NK-92 treated with Interleukin-12 subunit alpha and Interleukin-12 subunit beta, amount 100 ng/mL, for 24 hours (cell line): Measurements from ENCODE around the gene TOR1AIP2.
"Not testable (repeated sequence)": the region's sequence is repeated elsewhere in the genome, so short reads cannot be mapped to it uniquely, and the experiment has no call there.

Experiments
- DNase-seq: peaks from one replicate; lab custom pipeline; 2025; lab: John Stamatoyannopoulos, UW

Gene TOR1AIP2

GRCh38 chr1:179875596-179876299, 1.9 kb downstream of the TOR1AIP2 start:
- no peak for DNase-seq

DNA sequence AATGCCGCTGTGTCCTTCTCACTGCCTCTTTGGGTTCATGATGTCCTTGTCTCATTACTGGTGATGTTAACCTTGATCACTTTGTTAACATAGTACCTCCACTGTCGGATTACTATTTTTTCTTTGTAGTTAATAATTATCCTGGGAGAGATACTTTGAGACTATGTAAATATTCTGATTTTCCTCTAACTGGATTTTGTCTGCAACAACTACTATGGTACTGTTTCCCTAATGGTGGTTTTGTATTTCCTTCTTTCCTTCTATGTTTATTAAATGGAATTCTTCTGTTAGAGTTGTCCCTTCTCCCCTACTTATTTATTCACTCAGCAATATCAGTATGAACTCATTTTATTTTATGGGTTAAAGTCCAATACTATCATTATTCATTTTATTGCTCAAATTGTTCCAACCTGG, 4.2 kb downstream of the TOR1AIP2 start:
- DNase-seq, result no peak

- no peak for DNase-seq
These were observed 5.0 kb downstream of the TOR1AIP2 start for GRCh38 chr1:179872558-179872957.

- no peak for DNase-seq
These were observed 5.7 kb downstream of the TOR1AIP2 start for GRCh38 chr1:179871940-179872339.

DNA sequence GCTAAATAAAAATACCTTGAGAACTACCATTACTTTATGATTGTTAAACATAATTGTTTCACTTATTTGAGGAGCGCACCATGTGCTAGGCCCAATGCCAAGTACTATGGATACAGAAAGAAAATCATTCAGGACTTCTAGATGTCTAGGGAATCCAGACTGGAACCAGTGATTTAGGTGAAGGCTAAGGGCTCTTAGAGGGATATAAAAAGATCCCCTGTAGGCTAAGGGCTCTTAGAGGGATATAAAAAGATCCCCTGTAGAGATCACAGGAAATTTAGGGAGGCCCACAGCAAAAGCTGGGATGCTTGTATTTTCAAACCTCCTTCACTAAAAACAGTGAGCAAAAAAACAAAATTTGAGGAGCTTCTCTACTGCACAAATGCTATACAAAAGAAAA, 6.7 kb downstream of the TOR1AIP2 start:
- no peak for DNase-seq

- no peak for DNase-seq
These were observed 9.9 kb downstream of the TOR1AIP2 start for GRCh38 chr1:179867493-179868330.

- no peak for DNase-seq
These were observed 11.0 kb downstream of the TOR1AIP2 start for GRCh38 chr1:179866616-179867015.

- DNase-seq, result no peak
These were observed 12.2 kb downstream of the TOR1AIP2 start for GRCh38 chr1:179865377-179865776.

GRCh38 chr1:179860652-179861051, 17.0 kb downstream of the TOR1AIP2 start:
- no peak for DNase-seq

DNA sequence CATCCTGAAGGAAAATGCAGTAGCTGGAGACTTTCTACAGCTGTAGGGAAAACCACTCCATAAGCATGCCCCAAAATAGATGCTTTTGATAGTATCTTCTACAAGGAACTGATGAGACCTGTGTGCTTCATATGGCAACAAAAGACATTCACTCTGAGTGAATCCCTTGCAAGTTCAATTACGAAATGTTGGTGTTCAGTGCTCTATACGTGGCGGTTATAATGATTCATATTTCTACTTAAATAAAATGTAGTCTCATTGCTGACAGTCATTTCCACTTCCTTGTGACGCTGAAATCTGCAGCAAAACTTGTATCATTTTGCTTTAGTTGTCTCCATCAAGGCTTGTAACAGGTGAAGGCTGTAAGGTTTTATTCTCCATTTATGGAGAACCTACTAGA, 20.6 kb downstream of the TOR1AIP2 start:
- no peak for DNase-seq

GRCh38 chr1:179856296-179856695, 21.3 kb downstream of the TOR1AIP2 start:
- no peak for DNase-seq

GRCh38 chr1:179855831-179856230, 21.8 kb downstream of the TOR1AIP2 start:
- not testable (repeated sequence) for DNase-seq

DNA sequence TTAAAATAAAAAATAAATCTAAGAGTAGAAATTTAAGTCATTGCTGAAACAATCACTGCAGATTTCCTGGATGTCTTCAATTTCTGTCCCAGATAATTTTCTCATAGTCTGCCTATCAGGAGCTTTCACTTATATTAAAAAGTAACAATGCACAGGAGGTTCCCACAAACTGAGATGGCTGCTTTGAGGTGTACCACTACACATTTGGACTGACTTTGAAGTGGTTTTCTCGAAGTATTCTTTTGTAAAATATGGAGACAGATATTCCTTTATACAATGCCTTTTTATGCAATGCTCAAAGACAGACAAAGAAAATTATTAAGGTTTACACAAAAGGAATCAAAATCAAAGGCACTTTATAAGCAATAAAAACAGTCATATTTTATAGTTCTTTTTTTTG, 24.5 kb downstream of the TOR1AIP2 start:
- DNase-seq, result no peak

DNA sequence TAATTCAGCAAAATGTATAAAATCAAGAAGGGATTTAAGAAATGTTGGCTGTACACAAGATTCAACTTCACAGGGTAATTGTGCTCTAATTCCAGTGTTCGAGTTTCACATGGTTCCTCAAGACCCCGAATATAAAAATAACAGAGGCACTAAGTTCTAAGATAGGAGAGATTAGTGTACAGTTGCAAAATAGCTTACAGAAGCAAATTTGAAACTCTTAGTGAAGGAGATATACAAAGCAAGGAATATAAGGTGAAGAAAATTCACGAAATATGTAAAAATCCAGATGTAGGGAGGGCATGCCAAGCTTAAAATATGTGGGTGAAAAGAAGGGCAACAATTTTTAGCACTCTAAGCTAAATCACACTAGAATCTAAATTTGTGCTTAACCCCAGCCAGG, 29.4 kb downstream of the TOR1AIP2 start:
- no peak for DNase-seq

- no peak for DNase-seq
These were observed 37.5 kb downstream of the TOR1AIP2 start for GRCh38 chr1:179840107-179840506.

GRCh38 chr1:179836686-179837445, 40.7 kb downstream of the TOR1AIP2 start:
- DNase-seq, result not testable (repeated sequence)

GRCh38 chr1:179831852-179832699, 45.5 kb downstream of the TOR1AIP2 start:
- DNase-seq, result no peak

- DNase-seq, result no peak
These were observed 46.4 kb downstream of the TOR1AIP2 start for GRCh38 chr1:179831225-179831624.

DNA sequence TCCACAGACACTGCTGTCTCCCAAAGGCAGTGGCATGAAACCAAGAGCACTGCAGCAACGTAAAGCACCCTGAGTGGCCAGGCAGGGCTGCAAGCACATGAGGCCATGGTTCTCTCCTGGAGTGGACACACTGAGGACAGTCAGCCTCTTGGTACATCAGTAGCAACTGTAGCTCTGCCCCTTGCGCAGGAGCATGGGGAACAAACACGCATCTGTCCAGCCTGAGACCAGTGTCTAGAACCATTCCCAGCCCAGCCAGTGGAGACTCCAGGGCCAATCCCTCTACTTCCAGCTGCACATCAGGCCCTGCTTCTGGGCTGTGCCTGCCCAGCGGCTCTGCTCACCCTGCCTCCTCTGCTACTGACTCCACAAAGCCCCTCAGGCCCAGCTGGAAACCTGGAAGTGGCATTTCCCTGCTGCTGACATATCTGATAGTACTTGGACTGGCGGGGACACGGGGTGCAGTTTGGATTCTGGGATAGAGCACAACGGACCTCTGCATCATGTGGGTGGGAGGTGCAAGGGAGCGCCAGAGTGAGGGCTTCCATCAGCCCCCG, 49.0 kb downstream of the TOR1AIP2 start:
- no peak for DNase-seq

- DNase-seq, result no peak
These were observed 50.9 kb downstream of the TOR1AIP2 start for GRCh38 chr1:179826626-179827280.
